ENCODE measurements around the gene ABCG1.
"Not testable (repeated sequence)": the region's sequence is repeated elsewhere in the genome, so short reads cannot be mapped to it uniquely, and the experiment has no call there.

Gene ABCG1

DNA sequence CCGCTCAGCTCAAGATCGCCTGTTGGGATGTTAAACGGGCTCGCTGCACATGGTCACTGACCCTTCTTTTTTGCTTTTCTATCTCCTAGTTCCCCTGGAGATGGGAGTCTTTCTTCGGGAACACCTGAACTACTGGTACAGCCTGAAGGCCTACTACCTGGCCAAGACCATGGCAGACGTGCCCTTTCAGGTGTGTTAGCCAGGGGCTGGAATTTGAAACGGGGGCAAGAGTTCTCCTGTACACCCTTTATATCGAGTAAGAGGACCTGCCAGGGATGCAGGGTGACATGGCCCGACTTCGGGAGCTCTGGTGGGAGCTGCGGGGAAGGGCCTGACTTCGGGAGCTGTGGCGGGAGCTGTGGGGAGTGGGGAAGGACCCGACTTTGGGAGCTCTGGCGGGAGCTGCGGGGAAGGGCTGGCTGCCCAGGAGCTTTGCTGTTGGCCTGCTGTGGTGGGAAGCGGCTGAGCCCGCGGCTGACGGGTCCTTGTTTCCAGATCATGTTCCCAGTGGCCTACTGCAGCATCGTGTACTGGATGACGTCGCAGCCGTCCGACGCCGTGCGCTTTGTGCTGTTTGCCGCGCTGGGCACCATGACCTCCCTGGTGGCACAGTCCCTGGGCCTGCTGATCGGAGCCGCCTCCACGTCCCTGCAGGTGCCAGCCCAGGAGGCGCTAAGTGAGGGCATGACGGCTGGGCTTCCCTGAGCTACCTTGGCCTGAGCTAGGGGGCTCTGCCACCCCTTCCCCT, 72.2 kb downstream of the ABCG1 start:
- DNase-seq (ENCODE audit: low spot score): no peak
- TF ChIP-seq, protein P1, sequence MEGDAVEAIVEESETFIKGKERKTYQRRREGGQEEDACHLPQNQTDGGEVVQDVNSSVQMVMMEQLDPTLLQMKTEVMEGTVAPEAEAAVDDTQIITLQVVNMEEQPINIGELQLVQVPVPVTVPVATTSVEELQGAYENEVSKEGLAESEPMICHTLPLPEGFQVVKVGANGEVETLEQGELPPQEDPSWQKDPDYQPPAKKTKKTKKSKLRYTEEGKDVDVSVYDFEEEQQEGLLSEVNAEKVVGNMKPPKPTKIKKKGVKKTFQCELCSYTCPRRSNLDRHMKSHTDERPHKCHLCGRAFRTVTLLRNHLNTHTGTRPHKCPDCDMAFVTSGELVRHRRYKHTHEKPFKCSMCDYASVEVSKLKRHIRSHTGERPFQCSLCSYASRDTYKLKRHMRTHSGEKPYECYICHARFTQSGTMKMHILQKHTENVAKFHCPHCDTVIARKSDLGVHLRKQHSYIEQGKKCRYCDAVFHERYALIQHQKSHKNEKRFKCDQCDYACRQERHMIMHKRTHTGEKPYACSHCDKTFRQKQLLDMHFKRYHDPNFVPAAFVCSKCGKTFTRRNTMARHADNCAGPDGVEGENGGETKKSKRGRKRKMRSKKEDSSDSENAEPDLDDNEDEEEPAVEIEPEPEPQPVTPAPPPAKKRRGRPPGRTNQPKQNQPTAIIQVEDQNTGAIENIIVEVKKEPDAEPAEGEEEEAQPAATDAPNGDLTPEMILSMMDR (IDR thresholded peaks at IDR 0.05; ENCODE audit: borderline replicate concordance, control extremely low read depth, extremely low read depth, insufficient read depth, missing control alignments): no peak
- in situ Hi-C loops (cut with MboI; ENCODE audit: low sequenced_read_pairs, unreplicated experiment): no loop called here

DNA sequence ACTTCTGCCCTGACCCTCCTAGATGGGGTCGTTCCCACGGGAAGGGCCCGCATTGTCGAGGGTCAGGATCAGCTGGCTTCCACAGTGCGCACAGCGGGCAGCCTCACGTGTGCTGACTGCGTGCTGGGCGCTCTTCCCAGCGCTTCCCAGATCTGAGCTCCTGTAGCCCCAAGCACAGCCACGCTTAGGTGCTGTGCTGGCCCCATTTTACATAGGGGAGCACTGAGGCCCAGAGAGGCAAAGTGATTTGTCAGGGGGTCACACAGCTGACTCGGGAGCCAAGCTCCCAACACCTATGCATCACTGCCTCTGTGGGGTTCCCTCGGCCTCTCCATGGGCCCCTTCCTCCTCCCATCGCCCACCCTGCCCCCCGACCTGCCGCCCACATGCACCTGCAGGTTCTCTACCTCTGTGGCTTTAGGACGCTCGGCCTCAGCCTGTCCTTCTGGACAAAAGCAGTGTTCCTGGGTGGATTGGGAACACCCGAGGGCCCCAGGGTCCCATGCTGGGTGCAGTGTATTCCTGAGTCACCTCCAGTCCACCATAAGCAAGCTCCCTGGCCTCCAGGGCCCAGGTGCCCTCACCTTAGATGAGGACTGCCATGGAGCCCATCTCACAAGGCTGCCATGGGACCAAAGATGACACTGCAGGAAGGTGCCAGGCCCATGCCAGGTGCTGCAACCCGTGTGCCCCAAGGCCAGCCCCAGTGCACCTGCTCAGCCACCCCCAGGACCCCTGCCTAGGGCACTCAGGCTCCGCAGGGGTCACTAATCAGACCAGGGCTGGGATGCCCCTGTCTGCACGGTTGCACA, 73.0 kb downstream of the ABCG1 start:
- in situ Hi-C loops (cut with MboI; ENCODE audit: low sequenced_read_pairs, unreplicated experiment): no loop called here
- TF ChIP-seq, protein P1 (IDR thresholded peaks at IDR 0.05; ENCODE audit: borderline replicate concordance, control extremely low read depth, extremely low read depth, insufficient read depth, missing control alignments): no peak
- no peak for DNase-seq (ENCODE audit: low spot score)

DNA sequence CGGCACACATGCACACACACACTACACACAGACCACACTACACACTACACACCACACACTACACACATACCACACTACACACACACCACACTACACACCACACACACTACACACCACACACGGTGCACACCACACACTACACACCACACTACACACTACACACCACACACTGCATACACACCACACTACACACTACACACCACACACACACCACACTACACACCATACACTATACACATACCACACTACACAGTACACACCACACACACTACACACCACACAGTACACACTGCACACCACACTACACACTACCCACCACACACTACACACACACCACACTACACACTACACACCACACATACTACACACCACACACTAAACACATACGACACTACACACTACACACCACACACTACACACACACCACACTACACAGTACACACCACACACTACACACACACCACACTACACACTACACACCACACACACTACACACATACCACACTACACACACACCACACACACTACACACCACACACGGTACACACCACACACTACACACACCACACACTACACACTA, 73.7 kb downstream of the ABCG1 start:
- in situ Hi-C loops (cut with MboI; ENCODE audit: low sequenced_read_pairs, unreplicated experiment): not testable (repeated sequence)

DNA sequence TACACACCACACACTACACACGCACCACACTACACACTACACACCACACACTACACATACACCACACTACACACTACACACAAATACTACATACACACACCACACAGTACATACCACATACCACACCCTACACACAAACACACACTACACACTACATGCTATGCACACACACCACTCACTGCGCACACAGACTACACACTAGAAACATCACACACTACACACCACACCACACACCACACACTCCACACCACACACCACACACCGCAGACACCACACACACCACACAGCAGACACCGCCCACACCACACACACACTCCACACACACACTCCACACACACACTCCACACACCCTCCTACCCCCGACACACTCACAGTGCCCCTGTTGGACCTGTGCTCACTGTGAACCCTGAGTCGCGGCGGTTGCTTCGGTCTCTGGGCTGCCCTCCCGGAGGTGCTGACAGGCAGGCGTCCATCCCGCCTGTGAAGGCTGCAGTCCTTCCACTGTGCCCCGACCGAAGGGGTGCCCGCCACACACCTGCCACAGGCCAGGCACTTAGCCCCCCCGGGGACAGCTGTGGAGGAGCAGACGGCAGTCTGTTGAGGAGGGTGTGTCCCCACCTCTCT, 74.8 kb downstream of the ABCG1 start:
- in situ Hi-C loops (cut with MboI; ENCODE audit: low sequenced_read_pairs, unreplicated experiment): no loop called here
- no peak for DNase-seq (ENCODE audit: low spot score)
- TF ChIP-seq, protein P1 (IDR thresholded peaks at IDR 0.05; ENCODE audit: borderline replicate concordance, control extremely low read depth, extremely low read depth, insufficient read depth, missing control alignments): no peak

More for the DNA sequence above, 73.7 kb downstream of the ABCG1 start:
- not testable (repeated sequence) for DNase-seq (ENCODE audit: low spot score)

DNA sequence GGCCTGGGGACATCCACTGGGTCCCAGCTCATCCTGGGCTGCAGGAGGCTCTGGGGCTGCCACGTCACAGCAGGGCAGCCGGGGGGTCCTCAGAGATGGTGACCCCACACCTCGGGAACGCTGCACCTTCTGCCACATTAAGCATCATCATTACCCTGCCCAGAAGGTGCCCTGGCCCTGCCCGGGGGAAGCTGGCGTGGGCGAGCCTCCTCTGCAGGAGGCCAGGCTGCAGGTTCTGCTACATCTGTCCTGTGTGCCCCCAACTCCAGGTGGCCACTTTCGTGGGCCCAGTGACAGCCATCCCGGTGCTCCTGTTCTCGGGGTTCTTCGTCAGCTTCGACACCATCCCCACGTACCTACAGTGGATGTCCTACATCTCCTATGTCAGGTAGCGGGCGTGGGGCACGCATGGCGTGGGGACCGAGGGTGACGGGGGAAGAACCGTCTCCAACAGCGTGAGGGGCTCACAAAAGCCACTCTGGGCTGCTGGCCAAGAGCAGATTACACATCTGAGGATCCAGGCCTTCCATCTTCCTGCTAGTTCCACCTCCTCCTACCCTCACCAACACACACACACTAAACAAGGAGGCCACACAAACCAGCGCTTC, 75.4 kb downstream of the ABCG1 start:
- no peak for DNase-seq (ENCODE audit: low spot score)
- TF ChIP-seq, protein P1 (IDR thresholded peaks at IDR 0.05; ENCODE audit: borderline replicate concordance, control extremely low read depth, extremely low read depth, insufficient read depth, missing control alignments): no peak
- in situ Hi-C loops (cut with MboI; ENCODE audit: low sequenced_read_pairs, unreplicated experiment): no loop called here

DNA sequence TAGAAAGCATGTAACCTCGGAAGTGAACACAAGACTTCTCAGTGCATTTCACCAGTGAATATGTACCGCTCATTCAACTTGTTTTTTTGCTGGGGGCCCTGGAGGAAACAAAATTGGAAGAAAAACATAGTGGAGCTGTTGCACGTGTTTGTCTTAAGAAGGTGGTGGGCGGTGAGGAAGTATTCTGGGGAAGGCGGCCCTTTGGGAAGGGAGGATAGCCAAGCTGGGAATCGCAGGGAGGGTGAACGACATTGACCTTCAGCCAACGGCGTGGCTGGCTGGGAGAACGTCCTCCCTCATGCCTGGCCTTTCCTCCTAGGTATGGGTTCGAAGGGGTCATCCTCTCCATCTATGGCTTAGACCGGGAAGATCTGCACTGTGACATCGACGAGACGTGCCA, 76.9 kb downstream of the ABCG1 start:
- DNase-seq (ENCODE audit: low spot score): no peak
- in situ Hi-C loops (cut with MboI; ENCODE audit: low sequenced_read_pairs, unreplicated experiment): no loop called here
- TF ChIP-seq, protein P1 (IDR thresholded peaks at IDR 0.05; ENCODE audit: borderline replicate concordance, control extremely low read depth, extremely low read depth, insufficient read depth, missing control alignments): no peak

All from GM13976 (cell line).